ENCODE data around the gene INPPL1.
"Not testable (repeated sequence)": the region's sequence is repeated elsewhere in the genome, so short reads cannot be mapped to it uniquely, and the experiment has no call there.

The INPPL1 gene

GRCh38 chr11:72243173-72244059, 18.8 kb downstream of the INPPL1 start:
- no peak for DNase-seq (ENCODE audit: low spot score)

- DNase-seq (ENCODE audit: low spot score): no peak
These were observed 19.4 kb downstream of the INPPL1 start, which contains the start of gene PHOX2A for GRCh38 chr11:72244060-72244360. TSS of gene PHOX2A (minus strand) at chr11:72244176. CDS start at chr11:72244004, 172 bp downstream.

GRCh38 chr11:72244361-72245262, 20.0 kb downstream of the INPPL1 start:
- DNase-seq (ENCODE audit: low spot score): no peak

- no peak for DNase-seq (ENCODE audit: low spot score)
These were observed 20.8 kb downstream of the INPPL1 start for GRCh38 chr11:72245263-72245816.

- no peak for DNase-seq (ENCODE audit: low spot score)
These were observed 23.0 kb downstream of the INPPL1 start for GRCh38 chr11:72247584-72247983.

- DNase-seq (ENCODE audit: low spot score): no peak
These were observed 25.4 kb downstream of the INPPL1 start for GRCh38 chr11:72249961-72250360.

GRCh38 chr11:72250661-72251464, 26.3 kb downstream of the INPPL1 start:
- no peak for DNase-seq (ENCODE audit: low spot score)

GRCh38 chr11:72251614-72252013, 27.0 kb downstream of the INPPL1 start:
- DNase-seq (ENCODE audit: low spot score): no peak

- DNase-seq (ENCODE audit: low spot score): no peak
These were observed 28.8 kb downstream of the INPPL1 start for GRCh38 chr11:72253392-72253791.

GRCh38 chr11:72254299-72254993, 29.9 kb downstream of the INPPL1 start:
- no peak for DNase-seq (ENCODE audit: low spot score)

- DNase-seq (ENCODE audit: low spot score): no peak
These were observed 33.0 kb downstream of the INPPL1 start for GRCh38 chr11:72257570-72257969.

- no peak for DNase-seq (ENCODE audit: low spot score)
These were observed 34.9 kb downstream of the INPPL1 start for GRCh38 chr11:72259490-72259889.

GRCh38 chr11:72260574-72260973, 36.0 kb downstream of the INPPL1 start:
- DNase-seq (ENCODE audit: low spot score): no peak

- no peak for DNase-seq (ENCODE audit: low spot score)
These were observed 38.8 kb downstream of the INPPL1 start for GRCh38 chr11:72263361-72263760.

- DNase-seq (ENCODE audit: low spot score): no peak
These were observed 41.4 kb downstream of the INPPL1 start for GRCh38 chr11:72265951-72266350.

GRCh38 chr11:72266960-72267359, 42.4 kb downstream of the INPPL1 start:
- DNase-seq (ENCODE audit: low spot score): not testable (repeated sequence)

GRCh38 chr11:72267956-72268617, 43.5 kb downstream of the INPPL1 start:
- no peak for DNase-seq (ENCODE audit: low spot score)

- no peak for DNase-seq (ENCODE audit: low spot score)
These were observed 47.4 kb downstream of the INPPL1 start for GRCh38 chr11:72271980-72272379.

GRCh38 chr11:72274435-72274834, 49.9 kb downstream of the INPPL1 start:
- no peak for DNase-seq (ENCODE audit: low spot score)

- DNase-seq (ENCODE audit: low spot score): no peak
These were observed 54.3 kb downstream of the INPPL1 start for GRCh38 chr11:72278905-72279304.

GRCh38 chr11:72280037-72280436, 55.5 kb downstream of the INPPL1 start:
- no peak for DNase-seq (ENCODE audit: low spot score)
